SW 1271 (cell line): ENCODE measurements around the gene PRSS36.
A peak's percentile ranks its signal among the peaks of the same experiment; 100 is the strongest.

Source experiments
- DNase-seq, 2 experiments: peaks; one replicate each; lab custom pipeline; 2025; lab: John Stamatoyannopoulos, UW

Gene PRSS36

DNA sequence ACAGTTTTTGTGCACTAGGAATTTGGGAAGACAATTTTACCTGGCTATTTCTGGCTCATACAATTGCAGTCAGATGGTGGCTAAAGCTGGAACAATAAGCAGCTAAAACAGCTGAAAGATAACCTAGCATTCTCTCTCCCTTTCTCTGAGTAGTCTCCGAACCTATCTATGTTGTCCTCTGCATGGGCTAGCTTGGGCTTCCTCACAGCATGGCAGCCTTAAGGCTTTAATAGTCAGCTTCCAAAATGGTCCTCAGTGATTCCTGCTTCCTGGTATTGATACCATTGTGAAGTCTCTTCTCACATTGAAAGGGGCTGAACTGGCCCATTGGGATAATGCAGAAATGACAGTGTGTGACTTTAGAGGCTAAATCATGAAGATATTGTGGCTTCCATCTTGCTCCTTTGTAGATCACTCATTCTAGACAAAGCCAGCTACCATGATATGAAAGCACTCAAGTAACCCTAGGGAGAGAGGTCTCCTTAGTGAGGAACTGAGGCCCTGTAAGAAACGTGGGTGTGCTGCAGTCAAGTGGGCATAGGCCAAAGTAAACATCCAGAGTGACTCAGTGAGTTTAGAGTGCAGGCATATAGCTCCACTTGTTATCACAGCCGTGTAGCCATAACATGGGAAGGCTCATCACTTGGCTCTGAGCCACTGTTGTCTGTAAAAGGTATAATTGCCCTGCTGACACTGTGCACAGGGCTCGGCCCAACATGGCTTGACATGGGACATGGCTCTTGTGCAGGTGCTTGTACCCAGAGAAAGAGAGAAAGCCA is 49.8 kb downstream of the PRSS36 start:
- DNase-seq = no peak

DNA sequence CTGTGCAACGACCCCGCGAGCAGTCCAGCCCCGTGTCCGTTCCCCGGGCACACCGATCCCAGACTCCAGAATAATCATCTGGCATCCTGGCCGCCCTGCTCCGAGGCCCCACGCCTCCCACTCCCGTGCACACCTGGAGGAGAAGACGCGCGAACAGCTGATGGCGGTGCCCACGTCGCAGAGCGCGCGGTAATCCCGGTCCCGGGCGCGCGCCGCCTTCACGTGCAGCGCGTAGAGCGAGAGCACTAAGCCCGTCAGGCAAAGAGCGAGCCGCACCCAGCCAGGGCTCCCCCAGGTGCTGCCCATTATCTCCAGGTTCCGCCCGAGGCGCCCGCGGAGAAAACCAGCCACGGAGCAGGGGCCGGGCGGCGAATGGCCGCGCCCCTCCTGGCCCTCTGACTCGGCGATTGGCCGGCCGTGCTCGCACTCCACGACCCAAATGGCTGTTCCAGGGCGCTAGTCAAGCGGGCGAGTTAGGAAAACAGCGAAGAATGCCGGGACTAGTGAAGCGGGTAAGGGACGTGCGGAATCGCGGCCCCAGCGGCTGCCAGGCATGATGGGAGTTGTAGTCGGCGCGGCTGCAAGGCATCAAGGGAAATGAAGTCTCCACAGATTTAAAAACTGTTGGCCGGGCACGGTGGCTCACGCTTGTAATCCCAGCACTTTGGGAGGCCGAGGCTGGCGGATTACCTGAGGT is 55.3 kb downstream of the PRSS36 start, which contains the start of gene VKORC1:
VKORC1 (minus strand) TSS at position 374 of the 697 bp plus-strand sequence; CDS start at position 306, 68 bp downstream.
- DNase-seq = peak; percentile 92 to 97

DNA sequence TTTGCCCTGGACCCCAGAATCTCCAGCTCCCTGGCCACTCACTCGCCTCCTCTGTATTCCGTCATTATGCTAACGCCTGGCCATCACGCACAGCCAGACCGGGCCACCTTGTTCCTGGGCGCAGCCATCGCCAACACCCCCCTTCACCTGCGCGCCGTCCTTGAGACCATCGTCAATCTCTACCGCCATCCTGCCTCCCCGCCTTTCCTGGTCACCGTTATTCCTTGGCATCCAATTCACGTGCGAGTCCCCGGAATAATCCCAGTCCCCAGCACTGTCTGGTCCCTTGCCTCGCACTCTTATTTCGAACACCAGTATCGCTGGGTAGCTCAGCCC is 55.8 kb downstream of the PRSS36 start:
- no peak for DNase-seq

DNA sequence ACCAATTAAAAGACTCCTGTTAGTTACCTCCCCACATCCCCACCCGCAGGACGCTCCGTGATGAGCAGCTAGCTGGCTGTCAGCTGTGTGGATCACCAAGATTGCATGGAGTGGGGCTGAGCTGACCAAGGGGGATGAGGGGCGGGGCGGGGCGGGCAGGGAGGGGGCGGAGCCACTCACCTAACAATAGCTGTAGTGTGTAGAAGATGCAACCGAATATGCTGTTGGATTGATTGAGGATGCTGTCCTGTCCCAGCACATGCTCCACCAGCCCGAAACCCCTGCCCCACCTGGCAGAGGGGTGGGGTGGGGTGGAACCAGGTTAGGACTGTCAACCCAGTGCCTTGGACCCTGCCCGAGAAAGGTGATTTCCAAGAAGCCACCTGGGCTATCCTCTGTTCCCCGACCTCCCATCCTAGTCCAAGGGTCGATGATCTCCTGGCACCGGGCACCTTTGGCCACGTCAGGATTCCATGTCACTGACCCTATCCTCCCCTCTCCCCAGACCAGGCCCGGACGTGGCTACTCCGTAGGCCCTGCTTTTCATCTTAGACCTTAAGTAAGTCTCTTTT is 56.6 kb downstream of the PRSS36 start:
- peak in 1 of 2 experiments; percentile 30 for DNase-seq

DNA sequence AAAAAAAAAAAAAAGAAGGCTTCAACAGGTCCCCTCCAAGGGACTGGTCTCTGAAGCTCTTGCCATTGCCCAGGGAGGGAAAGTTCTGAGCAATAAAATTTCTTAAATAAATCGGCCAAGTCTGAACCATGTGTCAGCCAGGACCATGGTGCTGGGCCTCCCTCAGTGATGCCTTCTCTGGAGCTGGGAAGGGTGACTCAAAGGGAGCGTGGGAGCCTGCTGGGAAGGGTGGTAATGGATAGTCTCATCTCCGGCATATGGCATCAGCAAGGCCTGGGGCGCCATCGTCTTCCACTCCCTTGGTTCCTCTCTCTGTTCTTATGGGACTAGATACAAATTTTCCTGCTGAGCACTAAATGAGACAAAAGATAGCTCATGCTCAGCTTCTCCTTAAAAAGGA is 57.5 kb downstream of the PRSS36 start:
- no peak for DNase-seq

DNA sequence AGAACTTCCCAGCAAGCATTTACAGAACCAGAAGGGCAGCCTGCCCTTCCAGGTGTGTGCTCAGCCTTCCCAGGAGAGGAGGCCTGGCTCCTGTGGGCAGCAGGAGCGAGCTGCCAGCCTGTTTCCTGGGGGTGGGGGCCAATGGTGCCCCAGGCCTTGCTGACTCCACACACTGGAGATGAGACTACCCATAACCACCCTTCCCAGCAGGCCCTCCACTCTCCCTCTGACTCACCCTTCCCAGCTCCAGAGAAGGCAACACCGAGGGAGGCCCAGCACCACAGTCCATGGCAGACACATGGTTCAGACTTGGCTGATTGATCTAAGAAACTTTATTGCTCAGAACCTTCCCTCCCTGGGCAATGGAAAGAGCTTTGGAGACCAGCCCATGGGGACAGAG is 59.3 kb downstream of the PRSS36 start:
- no peak for DNase-seq

DNA sequence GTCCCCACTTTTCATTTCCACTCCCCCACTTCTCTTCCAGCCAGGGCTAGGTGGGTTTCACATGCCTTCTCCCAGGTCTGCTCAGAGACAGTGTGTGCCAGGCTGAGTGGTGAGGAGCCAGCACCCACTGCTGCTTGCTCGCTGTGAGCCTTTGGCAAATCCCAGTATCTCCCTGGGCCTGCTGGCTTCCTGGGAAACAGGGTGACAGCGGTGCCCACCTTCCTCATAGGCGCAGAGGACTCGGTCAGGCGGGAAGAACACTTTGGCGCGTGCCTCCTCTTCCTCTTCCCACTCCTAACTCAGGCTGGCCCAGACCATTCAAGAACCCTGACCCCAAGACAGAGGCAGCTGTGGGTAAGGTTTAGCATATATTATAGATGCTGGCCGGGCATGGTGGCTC is 60.7 kb downstream of the PRSS36 start:
- DNase-seq = no peak
